Measurements from ENCODE around the gene IDS.

DNA sequence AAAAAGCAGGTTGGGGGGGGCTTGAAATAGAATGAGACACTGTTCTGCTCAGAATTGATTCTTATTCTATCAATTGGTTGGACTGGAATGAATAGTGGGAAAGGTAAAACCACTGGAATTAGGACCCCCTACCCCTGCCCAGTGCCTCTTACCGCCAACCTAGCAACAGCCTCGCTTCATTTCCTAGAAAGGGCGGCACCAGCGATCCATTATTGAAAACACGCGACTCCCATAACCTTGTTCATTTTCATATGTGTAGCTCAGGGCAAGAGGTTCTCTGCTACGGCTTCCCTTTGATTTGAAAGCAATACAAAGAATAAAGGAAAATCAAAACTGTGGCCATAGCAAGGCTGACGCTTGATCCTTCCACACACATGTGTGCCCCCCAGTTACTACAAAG, 33.7 kb downstream of the IDS start:
- TF ChIP-seq, protein P1, sequence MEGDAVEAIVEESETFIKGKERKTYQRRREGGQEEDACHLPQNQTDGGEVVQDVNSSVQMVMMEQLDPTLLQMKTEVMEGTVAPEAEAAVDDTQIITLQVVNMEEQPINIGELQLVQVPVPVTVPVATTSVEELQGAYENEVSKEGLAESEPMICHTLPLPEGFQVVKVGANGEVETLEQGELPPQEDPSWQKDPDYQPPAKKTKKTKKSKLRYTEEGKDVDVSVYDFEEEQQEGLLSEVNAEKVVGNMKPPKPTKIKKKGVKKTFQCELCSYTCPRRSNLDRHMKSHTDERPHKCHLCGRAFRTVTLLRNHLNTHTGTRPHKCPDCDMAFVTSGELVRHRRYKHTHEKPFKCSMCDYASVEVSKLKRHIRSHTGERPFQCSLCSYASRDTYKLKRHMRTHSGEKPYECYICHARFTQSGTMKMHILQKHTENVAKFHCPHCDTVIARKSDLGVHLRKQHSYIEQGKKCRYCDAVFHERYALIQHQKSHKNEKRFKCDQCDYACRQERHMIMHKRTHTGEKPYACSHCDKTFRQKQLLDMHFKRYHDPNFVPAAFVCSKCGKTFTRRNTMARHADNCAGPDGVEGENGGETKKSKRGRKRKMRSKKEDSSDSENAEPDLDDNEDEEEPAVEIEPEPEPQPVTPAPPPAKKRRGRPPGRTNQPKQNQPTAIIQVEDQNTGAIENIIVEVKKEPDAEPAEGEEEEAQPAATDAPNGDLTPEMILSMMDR (IDR thresholded peaks at IDR 0.05; ENCODE audit: low read depth, low read length, poor library complexity, severe bottlenecking): no peak
- no peak for TF ChIP-seq EZH2phosphoT487 (IDR thresholded peaks at IDR 0.05; ENCODE audit: borderline replicate concordance, low read length)
